NCI-H2029 (cell line): ENCODE results near the gene NPM1.
"Not testable (repeated sequence)": the region's sequence is repeated elsewhere in the genome, so short reads cannot be mapped to it uniquely, and the experiment has no call there.

Experiments
- DNase-seq: peaks from one replicate; lab custom pipeline; 2025; lab: John Stamatoyannopoulos, UW

The NPM1 gene

DNA sequence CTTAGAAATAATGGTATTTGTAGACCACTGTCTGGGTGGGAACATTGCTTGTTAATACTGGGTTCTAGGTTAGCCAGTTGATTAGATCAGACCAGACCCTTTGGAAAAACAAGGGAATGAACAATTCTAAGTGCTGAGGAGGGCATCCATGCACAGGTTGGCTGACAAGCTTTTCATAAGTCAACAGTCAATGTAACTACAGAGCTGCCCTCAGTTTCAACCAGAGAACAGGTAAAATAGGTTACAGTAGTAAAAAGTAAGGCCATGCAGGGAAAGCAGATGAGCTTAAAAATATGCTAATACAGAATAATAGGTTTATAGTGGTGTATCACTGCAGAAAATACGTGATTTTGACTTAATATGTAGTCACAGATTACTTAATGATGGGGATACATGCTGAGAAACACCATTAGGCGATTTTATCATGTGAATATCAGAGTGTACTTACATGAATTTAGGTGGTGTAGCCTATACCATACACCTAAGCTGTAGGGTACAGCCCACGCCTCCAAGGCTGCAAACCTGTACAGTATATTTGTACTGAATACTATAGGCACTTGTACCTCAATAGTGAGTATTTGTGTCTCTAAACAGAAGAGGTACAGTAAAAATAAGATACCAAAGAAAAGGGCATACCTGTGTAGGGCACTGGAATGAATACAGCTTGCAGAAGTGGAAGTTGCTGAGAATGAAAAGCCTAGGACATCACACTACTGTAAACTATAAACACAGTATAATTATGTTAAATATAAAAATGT, 25.7 kb downstream of the NPM1 start:
- no peak for DNase-seq

DNA sequence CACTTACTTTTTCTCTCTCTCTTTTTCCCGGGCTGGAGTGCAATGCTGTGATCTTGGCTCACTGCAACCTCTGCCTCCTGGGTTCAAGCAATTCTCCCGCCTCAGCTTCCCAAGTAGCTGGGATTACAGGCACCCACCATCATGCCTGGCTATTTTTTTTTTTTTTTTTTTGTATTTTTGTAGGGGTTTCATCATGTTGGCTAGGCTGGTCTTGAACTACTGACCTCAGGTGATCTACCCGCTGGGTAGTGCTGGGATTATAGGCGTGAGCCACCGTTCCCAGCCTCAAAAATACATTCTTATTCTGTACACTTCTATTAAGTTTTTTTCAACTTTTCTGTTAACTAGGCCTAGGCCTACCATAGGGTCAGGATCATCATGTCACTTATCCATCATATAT, 26.3 kb downstream of the NPM1 start:
- not testable (repeated sequence) for DNase-seq

DNA sequence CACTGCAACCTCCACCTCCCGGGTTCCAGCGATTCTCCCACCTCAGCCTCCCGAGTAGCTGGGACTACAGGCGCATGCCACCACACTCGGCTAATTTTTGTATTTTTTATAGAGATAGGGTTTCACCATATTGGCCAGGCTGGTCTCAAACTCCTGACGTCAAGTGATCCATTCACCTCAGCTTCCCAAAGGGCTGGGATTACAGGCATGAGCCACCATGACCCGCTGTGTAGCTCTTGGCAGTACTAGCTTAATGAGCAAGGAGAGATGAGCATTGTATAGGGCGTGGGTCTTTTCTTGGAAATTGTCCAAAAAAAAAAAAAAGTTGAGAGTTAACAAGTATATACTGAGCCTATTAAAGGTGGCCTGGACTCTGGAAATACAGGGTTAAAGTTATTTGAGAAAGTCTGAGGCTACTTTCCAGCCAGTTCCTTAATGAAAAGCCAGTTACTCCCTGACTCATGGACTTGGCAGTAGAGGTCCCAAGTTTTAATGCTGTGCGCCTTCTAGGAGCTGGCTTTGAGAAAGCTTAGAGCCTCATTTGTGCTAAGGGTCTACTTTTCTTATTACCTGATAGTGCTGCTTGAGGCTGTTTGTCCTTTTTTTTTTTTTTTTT, 27.6 kb downstream of the NPM1 start:
- no peak for DNase-seq

DNA sequence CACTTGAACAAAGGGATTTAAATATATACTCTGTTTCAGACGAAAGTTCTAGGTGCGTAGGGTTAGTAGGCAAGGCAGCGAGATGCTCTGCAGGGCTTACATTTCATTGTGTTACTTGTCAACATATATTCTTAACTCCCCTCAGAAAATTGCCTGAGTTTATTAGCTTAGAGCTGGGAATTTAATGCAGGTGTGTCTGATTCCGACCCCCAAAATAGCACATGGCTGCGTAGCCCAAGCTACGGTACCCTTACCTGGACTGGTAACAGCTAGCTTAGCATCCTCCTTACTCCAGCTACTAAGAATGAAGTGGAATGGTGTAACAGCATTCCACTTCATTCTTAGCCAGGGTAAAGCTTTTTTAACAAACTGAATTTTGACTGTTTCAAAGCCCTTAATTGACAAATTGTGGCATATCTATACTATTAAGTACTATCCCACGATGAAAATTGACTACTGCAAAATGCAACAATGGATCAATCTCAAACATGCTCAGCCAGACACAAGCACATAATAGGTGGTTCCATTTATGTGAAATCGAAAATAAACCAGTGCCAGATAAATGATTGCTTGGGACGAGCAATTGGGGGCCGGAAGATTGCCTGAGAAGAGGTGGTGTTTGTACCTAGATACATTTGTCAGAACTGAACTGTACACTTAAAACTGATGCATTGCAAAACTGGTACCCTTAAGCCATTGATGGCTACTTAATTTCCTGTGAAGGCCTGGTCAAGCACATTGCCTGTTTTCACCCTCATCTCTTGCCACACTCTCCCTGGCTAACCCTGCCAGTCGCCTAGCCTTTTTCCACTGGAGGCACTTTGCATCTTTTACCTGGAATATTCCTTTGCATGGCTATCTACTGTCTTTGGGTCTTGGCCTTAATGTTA, 28.8 kb downstream of the NPM1 start:
- no peak for DNase-seq

DNA sequence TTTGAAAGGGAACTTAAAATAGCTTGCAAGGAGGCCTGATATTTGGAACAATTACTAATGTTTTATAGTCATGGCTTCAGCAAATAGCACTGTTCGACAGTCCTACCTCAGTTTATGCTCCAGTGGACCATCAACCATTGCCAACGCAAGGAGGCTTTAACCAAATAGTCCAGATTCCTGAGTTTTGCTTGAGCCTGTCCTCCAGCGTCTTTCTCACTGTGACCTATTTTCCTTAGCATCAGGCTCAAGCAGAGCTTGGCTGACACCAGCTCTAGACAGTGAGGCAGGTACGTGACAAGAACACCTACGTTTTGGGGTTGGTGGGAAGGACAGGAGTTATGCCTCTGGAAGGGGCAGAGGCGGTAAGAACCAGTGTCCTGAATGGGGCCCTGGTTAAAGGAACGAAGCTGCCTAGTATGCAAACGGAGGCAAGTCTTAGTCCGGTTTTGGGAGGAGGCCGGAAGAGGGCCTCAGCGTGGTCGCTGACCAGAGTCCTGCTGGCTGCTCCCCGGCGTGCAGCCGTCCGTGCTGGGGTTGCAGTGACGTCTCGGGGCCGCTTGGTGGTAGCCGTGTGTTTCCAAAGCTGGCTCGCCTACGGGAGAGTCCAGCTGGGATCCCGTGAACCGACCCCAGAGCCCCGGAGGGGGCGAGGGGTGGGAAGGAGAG, 30.8 kb downstream of the NPM1 start:
- peak; percentile 18 for DNase-seq

DNA sequence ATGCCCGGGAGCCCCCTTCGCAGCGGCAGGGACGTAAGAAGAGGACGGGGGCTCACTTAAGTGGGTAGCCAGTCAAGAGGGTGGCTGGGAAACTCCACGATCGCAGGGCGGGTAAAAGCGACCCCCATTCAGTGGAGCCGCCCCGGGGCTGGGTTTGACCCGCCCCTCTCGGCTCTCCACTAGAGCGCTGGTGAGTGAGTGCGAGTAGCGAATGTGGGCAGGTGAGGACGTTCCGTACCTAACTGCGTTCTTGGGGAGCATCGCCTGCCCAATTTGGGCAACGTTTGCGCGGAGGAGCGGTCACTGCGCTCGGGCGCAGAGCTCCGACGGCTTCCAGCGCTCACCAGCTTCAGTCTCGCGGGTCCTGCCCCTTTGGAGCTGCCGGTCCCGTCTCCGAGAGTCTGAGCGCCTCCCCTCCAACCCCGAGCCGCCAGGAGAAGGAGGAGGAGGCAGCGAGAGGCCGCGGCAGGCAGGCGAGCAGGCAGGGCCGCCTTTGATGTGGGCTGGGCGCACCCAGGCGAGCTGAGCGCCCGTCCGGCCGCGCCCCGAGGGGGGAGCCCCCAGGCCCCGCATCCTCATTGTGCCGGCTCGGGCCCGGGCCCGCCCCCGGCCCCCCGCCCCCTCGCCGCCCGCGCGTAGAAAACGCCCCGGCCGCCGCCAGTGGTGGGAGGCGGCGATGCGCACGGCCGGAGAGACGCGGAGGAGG, 31.5 kb downstream of the NPM1 start, which contains the start of gene FGF18:
FGF18 (plus strand) TSS at position 666 of the 706 bp plus-strand sequence. CDS start 553 bp downstream, outside the sequence.
- peak; percentile 15 for DNase-seq

DNA sequence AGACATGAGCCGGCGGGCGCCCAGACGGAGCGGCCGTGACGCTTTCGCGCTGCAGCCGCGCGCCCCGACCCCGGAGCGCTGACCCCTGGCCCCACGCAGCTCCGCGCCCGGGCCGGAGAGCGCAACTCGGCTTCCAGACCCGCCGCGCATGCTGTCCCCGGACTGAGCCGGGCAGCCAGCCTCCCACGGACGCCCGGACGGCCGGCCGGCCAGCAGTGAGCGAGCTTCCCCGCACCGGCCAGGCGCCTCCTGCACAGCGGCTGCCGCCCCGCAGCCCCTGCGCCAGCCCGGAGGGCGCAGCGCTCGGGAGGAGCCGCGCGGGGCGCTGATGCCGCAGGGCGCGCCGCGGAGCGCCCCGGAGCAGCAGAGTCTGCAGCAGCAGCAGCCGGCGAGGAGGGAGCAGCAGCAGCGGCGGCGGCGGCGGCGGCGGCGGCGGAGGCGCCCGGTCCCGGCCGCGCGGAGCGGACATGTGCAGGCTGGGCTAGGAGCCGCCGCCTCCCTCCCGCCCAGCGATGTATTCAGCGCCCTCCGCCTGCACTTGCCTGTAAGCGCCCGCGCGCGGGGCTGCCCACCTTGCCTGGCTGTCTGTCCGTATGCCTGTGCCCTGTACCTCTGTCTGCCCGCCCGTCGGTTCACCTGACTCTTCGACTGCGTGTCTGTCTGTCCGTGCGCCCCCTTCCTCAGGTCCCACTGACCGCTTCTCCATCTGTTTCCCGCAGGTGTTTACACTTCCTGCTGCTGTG, 32.2 kb downstream of the NPM1 start:
- DNase-seq = peak; percentile 54

DNA sequence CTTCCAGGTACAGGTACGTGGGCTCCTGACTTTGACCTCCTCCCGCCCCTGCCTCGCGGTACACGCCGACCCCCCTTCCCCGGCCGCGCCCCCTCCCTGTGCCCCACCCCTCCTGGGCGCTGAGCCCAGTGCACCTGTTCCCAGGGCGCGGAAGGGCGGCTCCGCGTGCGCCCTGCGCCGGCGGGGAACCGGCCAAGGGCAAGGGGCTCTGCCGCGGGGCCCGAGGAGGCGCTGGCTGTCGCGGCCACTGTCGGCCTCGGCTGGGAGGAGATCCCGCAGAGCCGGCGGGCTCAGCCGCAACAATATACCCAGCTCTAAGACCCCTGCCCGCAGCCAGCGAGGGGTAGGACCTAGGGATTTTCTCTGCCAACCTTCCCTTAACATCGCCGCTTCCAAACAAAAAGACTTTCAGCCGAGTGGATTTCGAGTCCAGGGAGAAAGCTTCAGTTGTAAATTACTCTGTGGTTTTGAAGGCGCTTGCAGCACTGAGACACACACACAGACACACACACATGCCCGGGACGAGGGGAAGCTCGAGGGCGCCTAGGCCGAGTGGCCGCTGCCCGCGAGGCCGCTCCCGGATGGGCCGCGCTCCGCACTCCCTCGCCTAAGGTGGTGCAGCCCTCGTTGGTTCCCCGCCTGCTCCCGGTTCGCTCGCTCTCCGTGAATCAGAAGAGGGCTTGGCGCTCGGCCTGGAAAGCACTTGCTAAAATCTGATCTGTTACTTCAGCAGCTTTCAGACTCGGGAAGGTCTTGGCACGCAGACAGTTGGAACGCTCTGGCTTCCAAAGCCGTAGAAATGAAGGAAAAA, 33.0 kb downstream of the NPM1 start:
- DNase-seq = peak; percentile 81

DNA sequence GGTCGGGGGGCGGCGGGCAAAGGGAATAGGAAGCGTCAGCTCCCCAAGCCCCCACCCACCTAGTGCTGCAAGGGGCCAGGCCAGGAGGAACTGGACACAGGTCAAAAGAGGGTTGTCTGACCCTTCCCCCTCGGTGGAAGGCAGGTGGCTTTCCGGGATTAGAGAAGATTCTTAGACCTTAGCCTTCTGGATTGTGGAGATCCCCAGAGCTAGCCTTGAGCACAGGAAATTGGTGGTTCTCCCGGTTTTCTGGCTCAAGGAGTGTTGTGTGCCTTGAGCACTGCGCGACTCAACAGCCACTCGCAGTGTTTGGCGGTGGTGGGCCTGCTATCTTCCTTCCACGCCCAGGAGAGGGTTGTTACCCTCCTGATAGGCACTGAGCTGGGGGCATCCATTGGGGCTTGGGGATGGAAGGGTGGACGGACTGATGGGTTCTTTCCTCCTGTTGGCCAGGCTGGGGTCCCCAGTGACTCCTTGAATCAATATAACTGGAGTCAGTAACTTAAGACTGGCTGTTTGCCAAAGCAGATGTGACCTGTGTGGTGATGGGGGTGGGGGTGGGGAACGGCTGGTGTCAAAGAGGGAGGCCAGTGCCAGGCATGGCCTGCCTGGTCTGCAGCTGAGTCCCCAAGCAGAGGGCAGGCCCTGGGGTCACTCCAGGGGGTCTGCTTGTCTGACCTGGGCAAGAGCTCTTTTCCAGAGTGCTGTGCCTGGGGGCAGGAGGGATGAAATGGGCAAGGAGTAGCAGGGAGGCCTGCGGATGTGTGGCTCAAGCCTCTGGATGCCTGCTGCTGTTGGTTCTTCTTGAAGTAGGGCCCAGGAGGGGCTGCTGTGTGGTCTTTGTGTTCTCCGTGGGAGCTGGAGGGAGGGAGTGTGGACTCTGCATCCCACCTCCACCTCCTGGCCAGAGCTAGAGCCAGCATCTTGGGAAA, 33.9 kb downstream of the NPM1 start:
- DNase-seq = no peak

DNA sequence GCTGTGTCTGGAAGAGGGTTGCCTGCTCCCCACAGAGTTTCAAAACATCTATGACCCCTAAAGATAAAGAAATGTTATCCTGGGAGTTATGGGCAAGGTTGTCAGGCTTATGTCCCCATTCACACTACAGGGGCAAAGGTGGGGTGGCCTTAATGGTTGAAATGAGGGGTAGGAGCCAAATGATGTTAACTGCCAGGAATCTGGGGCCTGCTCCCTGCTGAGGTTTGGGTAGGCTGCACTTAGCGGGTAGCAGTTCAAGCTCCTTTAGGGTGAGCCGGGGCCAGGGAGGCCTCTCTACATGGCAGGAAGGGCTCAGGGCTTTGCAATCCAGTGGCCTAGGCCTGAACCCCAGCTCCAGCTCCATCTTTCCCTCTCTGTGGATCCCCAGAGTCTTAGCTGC, 34.8 kb downstream of the NPM1 start:
- no peak for DNase-seq

DNA sequence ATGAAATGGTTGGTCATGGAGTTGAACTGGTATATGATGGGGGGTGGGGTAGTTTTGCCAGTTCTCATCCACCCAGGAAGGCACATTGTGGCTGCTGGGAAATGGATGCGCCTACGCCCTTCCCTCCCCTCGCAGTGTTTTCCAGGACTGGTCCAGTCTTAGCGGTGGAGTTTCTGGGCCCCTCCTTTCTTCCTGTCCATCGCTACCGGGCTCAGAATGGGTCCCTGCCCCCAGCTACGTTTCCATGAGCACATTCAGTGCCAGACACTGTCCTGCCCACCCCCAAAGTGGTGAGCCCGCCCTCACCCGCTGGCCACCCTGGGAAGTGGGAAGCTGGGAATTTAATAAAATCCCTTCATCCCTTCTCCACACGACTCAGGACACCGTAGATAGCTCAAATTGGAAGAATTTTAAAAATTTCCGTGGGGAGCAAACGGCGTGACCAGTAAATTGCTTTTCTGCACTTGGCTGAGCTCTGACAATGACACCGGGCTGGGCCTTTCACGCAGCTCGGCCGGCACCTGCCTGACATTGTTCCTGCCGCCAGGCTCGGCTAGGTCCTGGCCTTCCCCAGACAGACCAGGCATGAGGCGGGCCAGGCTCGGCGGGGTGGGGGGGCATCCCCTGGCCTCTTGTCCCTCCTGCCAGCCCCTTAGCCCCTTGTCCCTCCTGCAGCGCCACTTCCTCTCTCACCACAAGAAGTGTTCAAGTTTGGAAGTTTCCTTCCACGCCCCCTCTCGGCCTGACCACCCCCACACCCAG, 35.4 kb downstream of the NPM1 start:
- DNase-seq = no peak

DNA sequence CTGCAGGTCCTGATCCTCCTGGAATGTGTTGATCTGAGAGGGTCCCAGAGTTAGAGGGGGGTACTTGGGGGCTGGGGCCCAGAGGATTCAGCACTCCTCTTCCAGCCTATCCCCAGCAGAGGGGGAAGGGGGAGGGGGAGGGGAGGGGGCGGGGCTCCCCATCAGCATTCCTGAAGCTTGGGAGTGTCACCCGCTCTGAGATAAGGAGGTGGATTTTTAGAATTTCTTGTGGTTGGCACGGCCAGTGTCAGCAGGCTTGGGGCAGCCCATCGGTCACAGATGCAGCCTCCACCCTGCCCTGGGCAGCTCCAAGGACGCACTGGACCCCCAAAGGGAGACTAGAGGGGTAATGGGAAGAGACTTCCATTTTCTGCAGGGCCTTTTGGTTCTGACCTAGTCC, 37.1 kb downstream of the NPM1 start:
- DNase-seq = no peak

DNA sequence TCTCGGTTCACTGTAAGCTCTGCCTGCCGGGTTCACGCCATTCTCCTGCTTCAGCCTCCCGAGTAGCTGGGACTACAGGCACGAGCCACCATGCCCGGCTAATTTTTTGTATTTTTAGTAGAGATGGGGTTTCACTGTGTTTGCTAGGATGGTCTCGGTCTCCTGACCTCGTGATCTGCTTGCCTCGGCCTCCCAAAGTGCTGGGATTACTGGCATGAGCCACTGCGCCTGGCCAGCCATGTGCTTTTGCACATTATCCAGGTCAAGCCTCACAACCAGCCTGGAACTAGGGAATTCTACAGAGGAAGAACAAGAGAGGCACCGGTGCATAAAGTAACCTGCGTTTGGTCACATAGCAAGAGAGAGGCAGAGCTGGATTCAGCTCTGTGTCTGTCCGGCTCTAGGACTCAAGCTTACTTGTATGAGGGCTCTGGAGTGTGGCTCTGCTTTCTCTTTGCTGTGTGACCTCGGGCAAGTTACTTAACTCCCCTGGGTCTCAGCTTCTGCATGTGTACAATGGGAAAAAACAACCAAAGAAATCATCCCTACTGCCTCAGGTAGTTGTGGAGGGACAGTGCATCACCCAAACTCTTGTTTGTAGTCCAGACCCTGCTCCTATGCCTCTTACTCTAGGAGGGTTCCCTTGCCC, 38.1 kb downstream of the NPM1 start:
- DNase-seq = no peak

DNA sequence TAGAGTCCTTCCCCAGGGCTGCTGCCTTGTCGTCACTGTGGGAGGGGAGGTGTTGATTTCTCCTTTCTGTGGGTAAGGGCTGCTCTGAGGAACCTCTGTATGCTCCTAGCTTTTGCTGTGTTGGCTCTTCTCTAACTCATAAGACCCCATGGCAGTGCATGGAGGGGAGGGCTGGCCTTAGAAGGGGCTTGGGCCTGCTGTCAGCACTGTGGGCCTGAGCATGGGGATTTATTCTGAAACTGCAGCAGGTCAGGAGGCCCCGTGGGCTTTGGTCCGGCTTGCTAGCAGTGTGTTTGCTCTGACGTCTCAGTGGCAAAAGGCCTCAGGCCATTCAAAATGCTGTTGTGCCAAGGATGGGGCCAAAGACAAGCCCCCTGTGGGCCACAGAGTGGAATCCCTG, 38.6 kb downstream of the NPM1 start:
- no peak for DNase-seq

DNA sequence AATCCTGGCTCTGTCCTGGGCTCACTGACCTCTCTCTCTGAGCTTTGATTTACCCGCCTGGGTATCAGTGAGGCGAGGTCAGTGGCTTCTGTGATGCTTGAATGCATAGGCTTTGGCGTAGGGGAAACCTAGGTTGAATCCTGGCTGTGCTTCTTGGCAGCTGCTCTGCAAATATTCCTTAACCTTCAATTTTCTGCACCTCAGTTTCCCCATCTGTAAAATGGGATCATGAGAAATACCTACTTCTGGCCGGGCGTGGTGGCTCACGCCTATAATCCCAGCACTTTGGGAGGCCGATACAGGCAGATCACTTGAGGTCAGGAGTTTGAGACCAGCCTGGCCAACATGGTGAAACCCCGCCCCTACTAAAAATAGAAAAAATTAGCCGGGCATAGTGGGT, 39.0 kb downstream of the NPM1 start:
- DNase-seq = no peak

DNA sequence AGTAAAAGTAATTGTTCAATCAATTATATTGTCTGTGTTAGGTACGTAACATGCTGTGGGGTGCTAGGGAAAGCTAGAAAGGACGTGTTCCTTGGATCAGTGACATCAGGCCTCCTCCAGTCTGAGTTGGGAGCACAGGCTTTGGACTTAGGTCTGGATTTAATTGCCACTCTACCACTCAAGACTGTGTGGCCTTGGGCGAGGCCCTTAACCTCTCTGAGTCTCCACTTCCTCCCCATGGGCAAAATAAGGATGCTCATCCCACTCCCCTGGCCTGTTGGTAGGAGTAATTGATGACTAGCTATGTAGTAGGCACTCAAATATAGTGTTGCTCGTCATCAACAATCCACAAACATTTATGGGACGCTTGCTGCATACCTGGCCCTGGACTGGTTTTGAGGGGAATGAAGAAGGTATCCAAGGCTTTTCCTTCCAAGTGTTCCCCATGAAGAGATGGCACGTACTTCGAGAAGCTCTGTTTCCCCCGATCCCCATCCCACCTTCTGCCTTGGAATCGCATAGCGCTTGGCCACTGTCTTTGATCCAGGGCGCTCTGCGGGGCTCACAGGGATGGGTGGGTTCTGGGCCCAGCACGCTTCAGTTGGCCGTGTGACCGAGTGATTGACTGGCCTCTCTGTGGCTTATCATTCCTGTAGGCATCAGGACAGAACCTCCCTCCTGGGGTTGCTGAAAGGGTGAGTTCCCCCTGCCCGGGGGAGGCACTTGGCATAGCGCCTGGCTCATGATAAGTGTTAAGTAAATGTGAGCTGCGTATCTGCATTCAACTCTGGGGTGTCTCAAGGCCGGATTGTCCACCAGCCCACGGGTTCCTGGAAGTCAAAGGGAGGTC, 39.9 kb downstream of the NPM1 start:
- DNase-seq = no peak
